22Rv1 (cell line): ENCODE measurements around the gene ANKRD39.

ENCODE experiments used
- CTCF ChIP-seq: fragments of 450-650 bp; IDR thresholded peaks from 2 replicates; pipeline ENCODE4 v1.5.1; 2017; ENCODE audit warnings: mild to moderate bottlenecking
- ZFX ChIP-seq: fragments of 450-650 bp; IDR thresholded peaks from 2 replicates; pipeline ENCODE4 v1.6.1; 2017; ENCODE audit warnings: antibody characterized with exemption, borderline replicate concordance

GRCh38 chr2:96848264-96848663 is 9.6 kb downstream of the ANKRD39 start:
- TF ChIP-seq CTCF (no peak), ZFX (no peak)
